Measurements from ENCODE around the gene L1CAM. TPM values are rescaled to one million over a fixed set of nuclear protein-coding genes. Genes with fewer than 3 reads are reported as not detected.

L1CAM gene
- total RNA-seq, 1 experiment from 2014 or later, result 0.64 TPM

GRCh38 chrX:153827016-153827415 lies 59.0 kb downstream of the L1CAM start:
- CTCF ChIA-PET, result no interaction called here
- POLR2A ChIA-PET (ENCODE audit: low non-redundant PET), result no interaction called here
- H3K36me3 ChIP-seq (ENCODE audit: insufficient read depth, low read length, poor library complexity, severe bottlenecking), result no peaks in the 10 kb centered on the region
- H3K27ac ChIP-seq (ENCODE audit: low read depth, low read length, poor library complexity, severe bottlenecking), result no peak overlapping the region
- intact Hi-C loops (cut with micrococcal nuclease; ENCODE audit: unreplicated experiment), result no loop called here
- H3K4me1 ChIP-seq (ENCODE audit: insufficient read depth, low read length, poor library complexity, severe bottlenecking), result peaks cover 4% of the 10 kb centered on the region
- peaks cover 18% of the 10 kb centered on the region for H3K27me3 ChIP-seq (replicated peaks; ENCODE audit: insufficient read depth, low read depth, low read length, poor library complexity)
- H3K4me3 ChIP-seq (ENCODE audit: low read depth, low read length, poor library complexity, severe bottlenecking), result no peak overlapping the region
- no TSS peak for BruUV-seq (replicated peaks)
- H3K9me3 ChIP-seq (ENCODE audit: low read depth, low read length, poor library complexity, severe bottlenecking), result no peaks in the 10 kb centered on the region
- TF ChIP-seq, protein P1, sequence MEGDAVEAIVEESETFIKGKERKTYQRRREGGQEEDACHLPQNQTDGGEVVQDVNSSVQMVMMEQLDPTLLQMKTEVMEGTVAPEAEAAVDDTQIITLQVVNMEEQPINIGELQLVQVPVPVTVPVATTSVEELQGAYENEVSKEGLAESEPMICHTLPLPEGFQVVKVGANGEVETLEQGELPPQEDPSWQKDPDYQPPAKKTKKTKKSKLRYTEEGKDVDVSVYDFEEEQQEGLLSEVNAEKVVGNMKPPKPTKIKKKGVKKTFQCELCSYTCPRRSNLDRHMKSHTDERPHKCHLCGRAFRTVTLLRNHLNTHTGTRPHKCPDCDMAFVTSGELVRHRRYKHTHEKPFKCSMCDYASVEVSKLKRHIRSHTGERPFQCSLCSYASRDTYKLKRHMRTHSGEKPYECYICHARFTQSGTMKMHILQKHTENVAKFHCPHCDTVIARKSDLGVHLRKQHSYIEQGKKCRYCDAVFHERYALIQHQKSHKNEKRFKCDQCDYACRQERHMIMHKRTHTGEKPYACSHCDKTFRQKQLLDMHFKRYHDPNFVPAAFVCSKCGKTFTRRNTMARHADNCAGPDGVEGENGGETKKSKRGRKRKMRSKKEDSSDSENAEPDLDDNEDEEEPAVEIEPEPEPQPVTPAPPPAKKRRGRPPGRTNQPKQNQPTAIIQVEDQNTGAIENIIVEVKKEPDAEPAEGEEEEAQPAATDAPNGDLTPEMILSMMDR (conservative IDR thresholded peaks at IDR 0.05; ENCODE audit: low read depth, low read length), result no peak
- no peak for TF ChIP-seq EZH2 (IDR thresholded peaks at IDR 0.05; ENCODE audit: borderline replicate concordance, low read depth, low read length, poor library complexity, severe bottlenecking)
- DNase-seq (ENCODE audit: low spot score), result no peak

DNA sequence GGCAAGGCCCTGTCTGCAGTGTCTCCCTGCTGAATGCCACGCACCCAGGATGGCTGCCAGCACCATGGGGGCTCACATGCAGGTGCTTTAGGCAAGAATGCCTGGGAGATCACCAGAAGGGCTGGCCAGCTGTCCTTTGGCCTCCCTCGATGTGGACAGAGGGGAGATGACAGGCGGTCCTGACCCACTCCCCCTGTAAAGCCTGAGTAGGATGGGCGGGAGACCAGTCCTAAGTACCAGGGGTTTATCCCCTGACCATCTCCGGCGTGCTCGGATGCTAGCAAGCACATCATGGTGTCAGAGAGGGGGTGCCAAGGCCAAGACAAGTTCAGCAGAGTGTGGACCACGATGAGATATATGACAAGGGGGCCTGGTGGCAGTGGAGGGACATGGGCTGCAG lies 60.9 kb downstream of the L1CAM start:
- ChIA-PET POLR2A (ENCODE audit: low non-redundant PET) (no interaction called here), CTCF (no interaction called here)
- peaks cover 3% of the 10 kb centered on the region for H3K4me1 ChIP-seq (ENCODE audit: insufficient read depth, low read length, poor library complexity, severe bottlenecking)
- DNase-seq (ENCODE audit: low spot score), result no peak
- no peaks in the 10 kb centered on the region for H3K36me3 ChIP-seq (ENCODE audit: insufficient read depth, low read length, poor library complexity, severe bottlenecking)
- no peak overlapping the region for H3K27ac ChIP-seq (ENCODE audit: low read depth, low read length, poor library complexity, severe bottlenecking)
- peaks cover 9% of the 10 kb centered on the region for H3K27me3 ChIP-seq (replicated peaks; ENCODE audit: insufficient read depth, low read depth, low read length, poor library complexity)
- H3K9me3 ChIP-seq (ENCODE audit: low read depth, low read length, poor library complexity, severe bottlenecking), result no peaks in the 10 kb centered on the region
- TF ChIP-seq, protein P1 (conservative IDR thresholded peaks at IDR 0.05; ENCODE audit: low read depth, low read length), result no peak
- TF ChIP-seq EZH2 (IDR thresholded peaks at IDR 0.05; ENCODE audit: borderline replicate concordance, low read depth, low read length, poor library complexity, severe bottlenecking), result no peak
- intact Hi-C loops (cut with micrococcal nuclease; ENCODE audit: unreplicated experiment), result no loop called here
- BruUV-seq (replicated peaks), result no TSS peak
- no peak overlapping the region for H3K4me3 ChIP-seq (ENCODE audit: low read depth, low read length, poor library complexity, severe bottlenecking)

- H3K4me3 ChIP-seq (ENCODE audit: low read depth, low read length, poor library complexity, severe bottlenecking), result no peak overlapping the region
- DNase-seq (ENCODE audit: low spot score), result no peak
- intact Hi-C loops (cut with micrococcal nuclease; ENCODE audit: unreplicated experiment), result no loop called here
- no peaks in the 10 kb centered on the region for H3K4me1 ChIP-seq (ENCODE audit: insufficient read depth, low read length, poor library complexity, severe bottlenecking)
- CTCF ChIA-PET, result no interaction called here
- BruUV-seq (replicated peaks), result no TSS peak
- peaks cover 2% of the 10 kb centered on the region for H3K27me3 ChIP-seq (replicated peaks; ENCODE audit: insufficient read depth, low read depth, low read length, poor library complexity)
- no peak overlapping the region for H3K27ac ChIP-seq (ENCODE audit: low read depth, low read length, poor library complexity, severe bottlenecking)
- POLR2A ChIA-PET (ENCODE audit: low non-redundant PET), result no interaction called here
- H3K9me3 ChIP-seq (ENCODE audit: low read depth, low read length, poor library complexity, severe bottlenecking), result no peaks in the 10 kb centered on the region
- no peaks in the 10 kb centered on the region for H3K36me3 ChIP-seq (ENCODE audit: insufficient read depth, low read length, poor library complexity, severe bottlenecking)
- TF ChIP-seq, protein P1 (conservative IDR thresholded peaks at IDR 0.05; ENCODE audit: low read depth, low read length), result no peak
- TF ChIP-seq EZH2 (IDR thresholded peaks at IDR 0.05; ENCODE audit: borderline replicate concordance, low read depth, low read length, poor library complexity, severe bottlenecking), result no peak
Observed at GRCh38 chrX:153824348-153824747, 61.6 kb downstream of the L1CAM start.

Data from A673 (cell line).